Thoracic aorta (tissue), 2 donors: ENCODE results near the gene ABLIM2. TPM values are rescaled to one million over a fixed set of nuclear protein-coding genes. Genes with fewer than 3 reads are reported as not detected.

ENCODE experiments used
- ATAC-seq: fragments of 150-250 bp; one replicate; pipeline ENCODE4 v1.8.0; 2017; ENCODE audit warnings: low read depth; ENCODE audit not compliant: insufficient number of reproducible peaks, low FRiP score
- DNase-seq: peaks from one replicate; pipeline ENCODE4 v3.0.0-alpha.2; 2020; ENCODE audit warnings: low spot score
- H3K27ac ChIP-seq, 2 donors: fragments of 200-600 bp; sonication (generic); 1 replicate in 1 of 2; 2 replicates in 1 of 2; pipeline ENCODE4 v1.5.1; 2016; ENCODE audit warnings: mild to moderate bottlenecking in 2 of 2, moderate library complexity in 2 of 2
- H3K27me3 ChIP-seq: fragments of 200-600 bp; sonication (generic); replicated peaks from 2 replicates; pipeline ENCODE4 v1.6.0; 2016; ENCODE audit warnings: mild to moderate bottlenecking; ENCODE audit not compliant: insufficient read depth
- H3K36me3 ChIP-seq: fragments of 200-600 bp; sonication (generic); one replicate; pipeline ENCODE4 v1.5.1; 2016
- H3K4me1 ChIP-seq, 2 donors: fragments of 200-600 bp; sonication (generic); 1 replicate in 1 of 2; 2 replicates in 1 of 2; pipeline versions ENCODE4 v1.5.1 to v1.6.0; 2016; ENCODE audit warnings: low read depth in 2 of 2, mild to moderate bottlenecking in 1 of 2; ENCODE audit not compliant: control insufficient read depth in 1 of 2
- H3K4me3 ChIP-seq: fragments of 200-600 bp; sonication (generic); 2 replicates; pipeline ENCODE4 v1.5.1; 2016; ENCODE audit warnings: mild to moderate bottlenecking
- H3K9me3 ChIP-seq: fragments of 200-600 bp; sonication (generic); 2 replicates; pipeline ENCODE4 v1.5.1; 2016
- total RNA-seq, 2 donors: library from RNA; depleted of rRNA; stranded (reverse); fragments of >200 nt; gene quantifications; one replicate each; pipeline versions ENCODE4 v1.1.0 to v1.2.3, GENCODE V29; 2016
- TF ChIP-seq, protein P1 (sequence below): fragments of 200-600 bp; sonication (generic); IDR thresholded peaks from one replicate; pipeline ENCODE4 v1.5.1; 2019; ENCODE audit warnings: antibody characterized with exemption

Gene ABLIM2
- total RNA-seq, 2 donors from 2014 or later: 25.6 to 28.6 TPM

DNA sequence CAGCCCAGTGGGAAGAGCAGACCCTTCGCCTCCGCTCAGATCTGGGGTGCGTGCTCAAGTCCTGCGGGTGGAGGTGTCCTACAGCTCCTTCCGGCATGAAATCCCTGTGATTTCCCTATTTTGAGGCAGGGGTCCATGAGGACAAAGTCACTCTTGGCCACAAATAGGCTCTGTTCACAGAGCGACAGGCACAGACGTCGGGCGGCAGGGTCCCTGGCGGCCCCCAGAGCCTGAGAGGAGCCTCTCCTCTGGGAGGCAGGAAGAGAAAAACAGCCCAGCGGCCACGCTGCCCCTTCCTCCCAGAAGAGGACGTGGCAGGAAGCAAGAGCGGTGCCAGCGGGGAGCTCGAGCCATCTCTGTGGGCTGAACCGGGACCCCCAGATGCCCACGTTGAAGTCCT lies 38.7 kb downstream of the ABLIM2 start:
- no peak for DNase-seq
- peaks cover 0 to 5% of the 10 kb centered on the region in 2 donors for H3K4me1 ChIP-seq
- H3K9me3 ChIP-seq: no peaks in the 10 kb centered on the region
- no peak overlapping the region for H3K27ac ChIP-seq
- TF ChIP-seq, protein P1, sequence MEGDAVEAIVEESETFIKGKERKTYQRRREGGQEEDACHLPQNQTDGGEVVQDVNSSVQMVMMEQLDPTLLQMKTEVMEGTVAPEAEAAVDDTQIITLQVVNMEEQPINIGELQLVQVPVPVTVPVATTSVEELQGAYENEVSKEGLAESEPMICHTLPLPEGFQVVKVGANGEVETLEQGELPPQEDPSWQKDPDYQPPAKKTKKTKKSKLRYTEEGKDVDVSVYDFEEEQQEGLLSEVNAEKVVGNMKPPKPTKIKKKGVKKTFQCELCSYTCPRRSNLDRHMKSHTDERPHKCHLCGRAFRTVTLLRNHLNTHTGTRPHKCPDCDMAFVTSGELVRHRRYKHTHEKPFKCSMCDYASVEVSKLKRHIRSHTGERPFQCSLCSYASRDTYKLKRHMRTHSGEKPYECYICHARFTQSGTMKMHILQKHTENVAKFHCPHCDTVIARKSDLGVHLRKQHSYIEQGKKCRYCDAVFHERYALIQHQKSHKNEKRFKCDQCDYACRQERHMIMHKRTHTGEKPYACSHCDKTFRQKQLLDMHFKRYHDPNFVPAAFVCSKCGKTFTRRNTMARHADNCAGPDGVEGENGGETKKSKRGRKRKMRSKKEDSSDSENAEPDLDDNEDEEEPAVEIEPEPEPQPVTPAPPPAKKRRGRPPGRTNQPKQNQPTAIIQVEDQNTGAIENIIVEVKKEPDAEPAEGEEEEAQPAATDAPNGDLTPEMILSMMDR: no peak
- no peaks in the 10 kb centered on the region for H3K27me3 ChIP-seq
- ATAC-seq: no peak
- H3K36me3 ChIP-seq: no peaks in the 10 kb centered on the region
- H3K4me3 ChIP-seq: no peak overlapping the region

DNA sequence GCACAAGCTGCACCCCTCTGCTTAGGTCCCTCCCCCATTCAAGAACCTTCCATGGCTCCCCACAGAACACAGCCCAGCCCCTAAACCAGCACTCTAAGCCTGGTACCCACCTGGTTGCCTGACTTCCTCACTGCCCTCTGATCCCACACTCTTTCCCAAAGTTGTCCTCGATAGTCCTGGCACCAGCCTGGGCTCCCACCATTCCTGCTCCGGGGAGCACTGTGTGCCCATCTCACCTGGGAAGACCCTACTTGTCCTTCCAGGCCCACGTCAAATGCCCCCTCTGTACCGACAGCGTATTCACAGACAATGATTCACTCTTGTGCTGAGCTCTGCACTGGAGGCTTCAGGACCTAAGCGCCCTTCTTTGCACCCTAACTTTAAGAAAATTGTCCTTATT lies 40.1 kb downstream of the ABLIM2 start:
- Histone ChIP-seq H3K36me3 (no peaks in the 10 kb centered on the region), H3K27ac (no peak overlapping the region), H3K9me3 (no peaks in the 10 kb centered on the region), H3K27me3 (no peaks in the 10 kb centered on the region), H3K4me1 (peaks cover 0 to 13% of the 10 kb centered on the region in 2 donors), H3K4me3 (no peak overlapping the region)
- DNase-seq (no peak), ATAC-seq (no peak)
- TF ChIP-seq, protein P1: no peak

DNA sequence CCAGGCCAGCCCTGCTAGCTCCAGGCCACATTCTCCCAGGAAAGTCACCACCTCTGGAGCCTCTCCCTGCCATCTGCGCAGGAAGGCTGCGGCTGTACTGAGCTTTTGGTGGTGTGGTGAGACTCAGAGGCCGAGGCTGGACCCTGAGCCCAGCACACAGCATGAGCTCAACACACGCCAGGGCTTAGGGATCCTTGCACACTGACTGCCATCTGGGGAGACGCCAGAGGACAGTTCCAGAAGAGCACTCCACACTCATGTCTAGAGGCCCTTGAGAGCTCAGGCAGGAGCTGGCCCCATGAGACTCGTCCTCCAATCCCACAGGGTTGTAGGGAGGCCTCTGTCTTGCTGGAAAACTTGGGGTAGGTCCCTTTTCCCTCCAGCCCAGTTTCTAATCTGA lies 40.6 kb downstream of the ABLIM2 start:
- no peaks in the 10 kb centered on the region for H3K36me3 ChIP-seq
- no peaks in the 10 kb centered on the region for H3K27me3 ChIP-seq
- ATAC-seq (no peak), DNase-seq (no peak)
- TF ChIP-seq, protein P1: no peak
- H3K27ac ChIP-seq: no peak overlapping the region
- peaks cover 0 to 14% of the 10 kb centered on the region in 2 donors for H3K4me1 ChIP-seq
- H3K9me3 ChIP-seq: no peaks in the 10 kb centered on the region
- no peak overlapping the region for H3K4me3 ChIP-seq

DNA sequence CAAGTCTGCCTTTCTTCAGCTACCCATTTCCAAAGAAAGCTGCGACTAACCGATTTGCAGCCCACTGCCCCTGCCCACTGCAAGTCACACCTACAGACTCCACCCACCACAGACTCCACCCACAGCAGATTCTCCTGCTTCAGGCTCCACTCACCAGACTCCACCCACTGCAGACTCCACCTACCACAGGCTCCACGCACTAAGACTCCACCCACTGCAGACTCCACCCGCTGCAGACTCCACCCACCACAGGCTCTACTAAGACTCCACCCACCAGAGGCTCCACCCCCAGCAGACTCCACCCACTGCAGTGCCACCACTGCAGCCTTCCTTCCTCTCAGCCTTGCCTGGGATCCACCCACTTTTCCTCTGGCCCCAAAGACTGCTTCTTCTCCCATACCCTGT lies 41.3 kb downstream of the ABLIM2 start:
- Histone ChIP-seq H3K36me3 (no peaks in the 10 kb centered on the region), H3K4me1 (peaks cover 0 to 17% of the 10 kb centered on the region in 2 donors), H3K4me3 (no peak overlapping the region), H3K27ac (no peak overlapping the region), H3K9me3 (no peaks in the 10 kb centered on the region), H3K27me3 (no peaks in the 10 kb centered on the region)
- ATAC-seq (no peak), DNase-seq (no peak)
- TF ChIP-seq, protein P1: no peak

DNA sequence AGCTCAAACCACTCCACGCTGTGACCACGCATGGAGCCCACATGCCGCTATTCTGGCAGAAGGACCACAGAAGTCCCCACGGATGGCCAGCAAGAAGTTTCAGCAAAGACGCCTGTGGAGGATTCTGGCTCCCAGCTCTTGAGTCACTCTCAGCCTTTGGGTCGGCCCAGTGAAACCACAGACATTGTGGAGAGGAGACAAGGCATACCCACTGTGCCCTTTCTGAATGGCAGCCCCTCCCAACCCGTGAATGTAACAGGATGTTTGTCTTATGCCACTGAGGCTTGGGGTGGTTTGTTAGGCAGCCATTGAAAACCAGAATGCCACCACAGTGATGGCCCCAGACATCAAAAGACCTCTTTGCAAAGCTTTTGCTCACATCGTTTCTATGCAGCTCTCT lies 42.7 kb downstream of the ABLIM2 start:
- ATAC-seq (no peak), DNase-seq (no peak)
- Histone ChIP-seq H3K27ac (no peak overlapping the region), H3K4me3 (no peak overlapping the region), H3K4me1 (peaks cover 0 to 17% of the 10 kb centered on the region in 2 donors), H3K9me3 (no peaks in the 10 kb centered on the region), H3K27me3 (no peaks in the 10 kb centered on the region), H3K36me3 (no peaks in the 10 kb centered on the region)
- TF ChIP-seq, protein P1: no peak
